GM06990 (cell line): ENCODE data around the gene CSNK1G2.

Experiments
- DNase-seq: peaks from one replicate; pipeline ENCODE4 v3.0.0-alpha.2; 2011; ENCODE audit not compliant: insufficient read length; ENCODE audit errors: extremely low read depth
- H3K27me3 ChIP-seq: replicated peaks from 2 replicates; pipeline ENCODE4 v1.6.0; 2011; ENCODE audit warnings: low read length; ENCODE audit not compliant: control insufficient read depth, insufficient read depth
- H3K36me3 ChIP-seq: 2 replicates; pipeline ENCODE4 v1.5.1; 2011; ENCODE audit warnings: low read length; ENCODE audit not compliant: control insufficient read depth, insufficient read depth
- H3K4me3 ChIP-seq: replicated peaks from 2 replicates; pipeline ENCODE4 v1.5.1; 2011; ENCODE audit warnings: low read depth, mild to moderate bottlenecking, control low read depth, low read length
- CTCF ChIP-seq: IDR thresholded peaks from 2 replicates; pipeline ENCODE4 v1.5.1; 2011; ENCODE audit warnings: low read length, control low read depth, mild to moderate bottlenecking, inconsistent platforms; ENCODE audit not compliant: insufficient read depth, poor library complexity, severe bottlenecking

Gene CSNK1G2

GRCh38 chr19:1967087-1967608, 26.2 kb downstream of the CSNK1G2 start:
- Histone ChIP-seq H3K4me3 (no peak overlapping the region), H3K36me3 (peaks cover 21% of the 10 kb centered on the region), H3K27me3 (no peaks in the 10 kb centered on the region)
- no peak for DNase-seq
- TF ChIP-seq CTCF, result no peak

- DNase-seq, result no peak
- TF ChIP-seq CTCF, result no peak
- peaks cover 19% of the 10 kb centered on the region for H3K36me3 ChIP-seq
- H3K4me3 ChIP-seq, result no peak overlapping the region
- no peaks in the 10 kb centered on the region for H3K27me3 ChIP-seq
These were observed 27.6 kb downstream of the CSNK1G2 start for GRCh38 chr19:1968279-1969175.

GRCh38 chr19:1969176-1970002, 28.4 kb downstream of the CSNK1G2 start:
- H3K36me3 ChIP-seq, result peaks cover 21% of the 10 kb centered on the region
- no peak for TF ChIP-seq CTCF

GRCh38 chr19:1970003-1970805, 29.2 kb downstream of the CSNK1G2 start:
- H3K27me3 ChIP-seq, result no peaks in the 10 kb centered on the region
- TF ChIP-seq CTCF, result no peak
- no peak for DNase-seq
- H3K36me3 ChIP-seq, result peaks cover 28% of the 10 kb centered on the region
- no peak overlapping the region for H3K4me3 ChIP-seq

More at GRCh38 chr19:1969176-1970002, 28.4 kb downstream of the CSNK1G2 start:
- no peak for DNase-seq
- no peak overlapping the region for H3K4me3 ChIP-seq
- H3K27me3 ChIP-seq, result no peaks in the 10 kb centered on the region

GRCh38 chr19:1970806-1971502, 30.0 kb downstream of the CSNK1G2 start:
- peaks cover 30% of the 10 kb centered on the region for H3K36me3 ChIP-seq
- no peak overlapping the region for H3K4me3 ChIP-seq
- TF ChIP-seq CTCF, result no peak
- DNase-seq, result no peak
- H3K27me3 ChIP-seq, result no peaks in the 10 kb centered on the region
